Hepatocyte (in vitro differentiated cells): ENCODE results near the gene SNAP29. TPM values are rescaled to one million over a fixed set of nuclear protein-coding genes. Genes with fewer than 3 reads are reported as not detected.

Source experiments
- DNase-seq: peaks from one replicate; pipeline ENCODE4 v3.0.0-alpha.2; 2016; ENCODE audit warnings: low spot score
- H2AFZ ChIP-seq: fragments of 200-600 bp; sonication (generic); 2 replicates; pipeline ENCODE4 v1.6.0; 2016; ENCODE audit warnings: antibody characterized with exemption, mild to moderate bottlenecking
- H3K27ac ChIP-seq: fragments of 200-600 bp; sonication (generic); 2 replicates; pipeline ENCODE4 v1.5.1; 2016; ENCODE audit warnings: mild to moderate bottlenecking
- H3K27me3 ChIP-seq: fragments of 200-600 bp; sonication (generic); 2 replicates; pipeline ENCODE4 v1.6.1; 2016
- H3K36me3 ChIP-seq: fragments of 200-600 bp; sonication (generic); replicated peaks from 2 replicates; pipeline ENCODE4 v1.5.1; 2016; ENCODE audit warnings: low read depth; ENCODE audit not compliant: insufficient read depth
- H3K4me1 ChIP-seq: fragments of 200-600 bp; sonication (generic); 2 replicates; pipeline ENCODE4 v1.5.1; 2016; ENCODE audit warnings: mild to moderate bottlenecking, moderate library complexity; ENCODE audit not compliant: insufficient read depth
- H3K4me2 ChIP-seq: fragments of 200-600 bp; sonication (generic); 2 replicates; pipeline ENCODE4 v1.6.0; 2016
- H3K4me3 ChIP-seq: fragments of 200-600 bp; sonication (generic); 2 replicates; pipeline ENCODE4 v1.5.1; 2016; ENCODE audit warnings: mild to moderate bottlenecking
- H3K79me2 ChIP-seq: fragments of 200-600 bp; sonication (generic); 2 replicates; pipeline ENCODE4 v1.6.0; 2017; ENCODE audit warnings: mild to moderate bottlenecking
- H3K9me2 ChIP-seq: fragments of 200-600 bp; sonication (generic); replicated peaks from 2 replicates; pipeline ENCODE4 v1.6.0; 2017; ENCODE audit warnings: mild to moderate bottlenecking; ENCODE audit not compliant: insufficient read depth
- H3K9me3 ChIP-seq: fragments of 200-600 bp; sonication (generic); 2 replicates; pipeline ENCODE4 v1.5.1; 2016; ENCODE audit warnings: low read depth, mild to moderate bottlenecking
- H4K20me1 ChIP-seq: fragments of 200-600 bp; sonication (generic); 2 replicates; pipeline ENCODE4 v1.6.0; 2016; ENCODE audit warnings: mild to moderate bottlenecking; ENCODE audit not compliant: insufficient read depth, poor library complexity, severe bottlenecking
- CTCF ChIP-seq: fragments of 200-600 bp; sonication (generic); IDR thresholded peaks from 2 replicates; pipeline ENCODE4 v1.5.1; 2016; ENCODE audit warnings: antibody characterized with exemption, mild to moderate bottlenecking; ENCODE audit not compliant: poor library complexity
- EZH2 ChIP-seq: fragments of 200-600 bp; sonication (generic); IDR thresholded peaks from 2 replicates; pipeline ENCODE4 v1.6.1; 2016; ENCODE audit warnings: antibody characterized with exemption, mild to moderate bottlenecking, borderline replicate concordance
- EZH2phosphoT487 ChIP-seq: fragments of 200-600 bp; sonication (generic); IDR thresholded peaks from one replicate; pipeline ENCODE4 v1.6.1; 2018; ENCODE audit warnings: antibody characterized with exemption, mild to moderate bottlenecking, low read depth, moderate library complexity; ENCODE audit not compliant: unreplicated experiment, severe bottlenecking
- WGBS: methylation state at CpG from one replicate; pipeline ENCODE4 v1.1.6; 2016; ENCODE audit warnings: low lambda C conversion rate; ENCODE audit errors: missing lambda C conversion rate; 5-methylcytosine and 5-hydroxymethylcytosine counted together
- polyA plus RNA-seq: library from polyadenylated mRNA; unstranded; fragments of >200 nt; fragmentation: Nextera tagmentation; extraction: Ambion mirVana; gene quantifications from 2 replicates; pipeline ENCODE4 v1.2.1, GENCODE V29; 2016
- total RNA-seq: library from RNA; depleted of rRNA; stranded (reverse); fragments of >200 nt; gene quantifications from 2 replicates; pipeline ENCODE4 v1.2.3, GENCODE V29; 2014

SNAP29 gene
- total and polyA plus RNA-seq, 2 experiments from 2014 or later = 14.5 to 41.0 TPM

GRCh38 chr22:20912494-20912893 lies 53.7 kb downstream of the SNAP29 start:
- no peaks in the 10 kb centered on the region for H3K4me1 ChIP-seq
- no peak overlapping the region for H3K4me3 ChIP-seq
- no peaks in the 10 kb centered on the region for H4K20me1 ChIP-seq
- no peaks in the 10 kb centered on the region for H3K9me3 ChIP-seq
- H2AFZ ChIP-seq = no peak overlapping the region
- H3K79me2 ChIP-seq = peaks cover 2% of the 10 kb centered on the region
- DNase-seq = no peak
- TF ChIP-seq CTCF (no peak), EZH2phosphoT487 (no peak), EZH2 (no peak)
- no peaks in the 10 kb centered on the region for H3K36me3 ChIP-seq
- no peaks in the 10 kb centered on the region for H3K9me2 ChIP-seq
- no peak overlapping the region for H3K27ac ChIP-seq
- no peaks in the 10 kb centered on the region for H3K27me3 ChIP-seq
- 85% methylated on average over 6 of the region's 6 CpGs for WGBS
- no peak overlapping the region for H3K4me2 ChIP-seq

GRCh38 chr22:20916916-20917810 lies 58.4 kb downstream of the SNAP29 start, which contains the start of gene CRKL:
Gene CRKL, plus strand, starts transcription at chr22:20917407. Its CDS starts 528 bp downstream, at chr22:20917935.
- no peaks in the 10 kb centered on the region for H3K27me3 ChIP-seq
- H3K9me2 ChIP-seq = no peaks in the 10 kb centered on the region
- H3K27ac ChIP-seq = peak within 1 kb of the TSS; percentile 95
- peak within 1 kb of the TSS; percentile 95 for H3K4me2 ChIP-seq
- peaks cover 11% of the 10 kb centered on the region for H3K4me1 ChIP-seq
- under 1% methylated on average over 79 of the region's 92 CpGs for WGBS
- peaks cover 42% of the 10 kb centered on the region for H4K20me1 ChIP-seq
- DNase-seq = peak; percentile 99
- H2AFZ ChIP-seq = peak within 1 kb of the TSS; percentile 68
- peaks cover 48% of the 10 kb centered on the region for H3K79me2 ChIP-seq
- no peaks in the 10 kb centered on the region for H3K36me3 ChIP-seq
- TF ChIP-seq CTCF (peak; percentile 97), EZH2phosphoT487 (no peak)
- peak within 1 kb of the TSS; percentile 94 for H3K4me3 ChIP-seq
- no peaks in the 10 kb centered on the region for H3K9me3 ChIP-seq

GRCh38 chr22:20918663-20919218 lies 59.9 kb downstream of the SNAP29 start:
- Histone ChIP-seq H4K20me1 (peaks cover 58% of the 10 kb centered on the region), H3K36me3 (no peaks in the 10 kb centered on the region), H3K27ac (peak overlapping the region; percentile 95), H3K9me2 (no peaks in the 10 kb centered on the region), H3K4me1 (peaks cover 11% of the 10 kb centered on the region), H2AFZ (no peak overlapping the region), H3K27me3 (no peaks in the 10 kb centered on the region), H3K4me3 (peak overlapping the region; percentile 94), H3K79me2 (peaks cover 64% of the 10 kb centered on the region), H3K9me3 (no peaks in the 10 kb centered on the region), H3K4me2 (peak overlapping the region; percentile 95)
- TF ChIP-seq EZH2 = no peak
- no peak for TF ChIP-seq CTCF
- TF ChIP-seq EZH2phosphoT487 = no peak
- peak; percentile 19 for DNase-seq
- 1% methylated on average over 14 of the region's 19 CpGs for WGBS
